HUES48 (cell line): Measurements from ENCODE around the gene LIM2.
"Not testable (repeated sequence)": the region's sequence is repeated elsewhere in the genome, so short reads cannot be mapped to it uniquely, and the experiment has no call there.

Experiments used
- H3K27ac ChIP-seq: one replicate; pipeline ENCODE4 v1.7.0; 2013; ENCODE audit warnings: low read depth, low read length, inconsistent platforms
- H3K27me3 ChIP-seq: 2 replicates; pipeline ENCODE4 v1.6.1; 2013; ENCODE audit warnings: mild to moderate bottlenecking, low read length; ENCODE audit not compliant: control insufficient read depth, insufficient read depth
- H3K36me3 ChIP-seq: 2 replicates; pipeline ENCODE4 v1.6.1; 2013; ENCODE audit warnings: low read length; ENCODE audit not compliant: control insufficient read depth, insufficient read depth
- H3K4me1 ChIP-seq: 2 replicates; pipeline ENCODE4 v1.6.1; 2013; ENCODE audit warnings: mild to moderate bottlenecking, low read length; ENCODE audit not compliant: control insufficient read depth, insufficient read depth
- H3K4me3 ChIP-seq: 2 replicates; pipeline ENCODE4 v1.5.1; 2013; ENCODE audit warnings: mild to moderate bottlenecking, low read depth, low read length
- H3K9ac ChIP-seq: 2 replicates; pipeline ENCODE4 v1.6.1; 2013; ENCODE audit warnings: mild to moderate bottlenecking, low read depth, low read length, moderate library complexity
- H3K9me3 ChIP-seq: 2 replicates; pipeline ENCODE4 v1.6.1; 2013; ENCODE audit warnings: low read length; ENCODE audit not compliant: control insufficient read depth, insufficient read depth

Gene LIM2

GRCh38 chr19:51387924-51388389, at the start of gene LIM2:
TSS of gene LIM2 (minus strand) at chr19:51387974. CDS start at chr19:51387443, 531 bp downstream.
- peaks cover 8% of the 10 kb centered on the region; the same call in 1 of the 2 replicates for H3K4me1 ChIP-seq
- no peaks in the 10 kb centered on the region for H3K27me3 ChIP-seq
- no peaks in the 10 kb centered on the region for H3K9me3 ChIP-seq
- no peak within 1 kb of the TSS for H3K4me3 ChIP-seq
- H3K27ac ChIP-seq = no peak within 1 kb of the TSS
- H3K36me3 ChIP-seq = no peaks in the 10 kb centered on the region
- no peak within 1 kb of the TSS for H3K9ac ChIP-seq

GRCh38 chr19:51434456-51434855, 46.7 kb upstream of the LIM2 start:
- H3K27ac ChIP-seq = no peak overlapping the region
- H3K9ac ChIP-seq = no peak overlapping the region
- H3K36me3 ChIP-seq = no peaks in the 10 kb centered on the region
- H3K4me3 ChIP-seq = no peak overlapping the region
- H3K9me3 ChIP-seq = no peaks in the 10 kb centered on the region
- H3K4me1 ChIP-seq = no peaks in the 10 kb centered on the region
- no peaks in the 10 kb centered on the region for H3K27me3 ChIP-seq

- H3K4me3 ChIP-seq = no peak overlapping the region
- H3K27ac ChIP-seq = no peak overlapping the region
- H3K27me3 ChIP-seq = no peaks in the 10 kb centered on the region
- H3K4me1 ChIP-seq = no peaks in the 10 kb centered on the region
- no peak overlapping the region for H3K9ac ChIP-seq
- H3K9me3 ChIP-seq = no peaks in the 10 kb centered on the region
- no peaks in the 10 kb centered on the region for H3K36me3 ChIP-seq
Measured at GRCh38 chr19:51433043-51433442, 45.3 kb upstream of the LIM2 start.

GRCh38 chr19:51431124-51431523, 43.4 kb upstream of the LIM2 start:
- H3K9ac ChIP-seq = no peak overlapping the region
- no peaks in the 10 kb centered on the region for H3K36me3 ChIP-seq
- no peak overlapping the region for H3K27ac ChIP-seq
- H3K4me3 ChIP-seq = no peak overlapping the region
- H3K27me3 ChIP-seq = no peaks in the 10 kb centered on the region
- no peaks in the 10 kb centered on the region for H3K9me3 ChIP-seq
- no peaks in the 10 kb centered on the region for H3K4me1 ChIP-seq

GRCh38 chr19:51430221-51430620, 42.4 kb upstream of the LIM2 start:
- Histone ChIP-seq H3K27me3 (no peaks in the 10 kb centered on the region), H3K4me3 (no peak overlapping the region)

GRCh38 chr19:51427201-51427600, 39.4 kb upstream of the LIM2 start:
- H3K36me3 ChIP-seq = no peaks in the 10 kb centered on the region
- no peaks in the 10 kb centered on the region for H3K27me3 ChIP-seq
- H3K4me3 ChIP-seq = no peak overlapping the region
- H3K27ac ChIP-seq = no peak overlapping the region
- H3K4me1 ChIP-seq = no peaks in the 10 kb centered on the region
- H3K9me3 ChIP-seq = no peaks in the 10 kb centered on the region
- H3K9ac ChIP-seq = no peak overlapping the region

More at GRCh38 chr19:51430221-51430620, 42.4 kb upstream of the LIM2 start:
- Histone ChIP-seq H3K9ac (no peak overlapping the region), H3K9me3 (no peaks in the 10 kb centered on the region), H3K4me1 (no peaks in the 10 kb centered on the region), H3K27ac (no peak overlapping the region), H3K36me3 (no peaks in the 10 kb centered on the region)

- H3K27me3 ChIP-seq = peaks cover 8% of the 10 kb centered on the region; the same call in 1 of the 2 replicates
- peak overlapping the region; percentile 67 for H3K4me3 ChIP-seq
Measured at GRCh38 chr19:51422053-51422448, 34.3 kb upstream of the LIM2 start.

GRCh38 chr19:51421229-51422052, 33.7 kb upstream of the LIM2 start:
- Histone ChIP-seq H3K9me3 (no peaks in the 10 kb centered on the region), H3K4me1 (no peaks in the 10 kb centered on the region), H3K36me3 (no peaks in the 10 kb centered on the region), H3K27ac (no peak overlapping the region), H3K27me3 (peaks cover 8% of the 10 kb centered on the region; the same call in 1 of the 2 replicates), H3K4me3 (peak overlapping the region; percentile 67), H3K9ac (no peak overlapping the region)

More at GRCh38 chr19:51422053-51422448, 34.3 kb upstream of the LIM2 start:
- Histone ChIP-seq H3K9me3 (no peaks in the 10 kb centered on the region), H3K4me1 (no peaks in the 10 kb centered on the region), H3K9ac (no peak overlapping the region), H3K27ac (no peak overlapping the region), H3K36me3 (no peaks in the 10 kb centered on the region)

GRCh38 chr19:51420511-51420910, 32.7 kb upstream of the LIM2 start:
- not testable (repeated sequence) for H3K4me1 ChIP-seq, H3K9me3 ChIP-seq, H3K9ac ChIP-seq, H3K36me3 ChIP-seq, H3K4me3 ChIP-seq, H3K27me3 ChIP-seq, H3K27ac ChIP-seq

- no peaks in the 10 kb centered on the region for H3K36me3 ChIP-seq
- no peak overlapping the region for H3K9ac ChIP-seq
- no peak overlapping the region for H3K27ac ChIP-seq
- H3K4me3 ChIP-seq = no peak overlapping the region
- H3K4me1 ChIP-seq = no peaks in the 10 kb centered on the region
- peaks cover 8% of the 10 kb centered on the region; the same call in 1 of the 2 replicates for H3K27me3 ChIP-seq
- H3K9me3 ChIP-seq = no peaks in the 10 kb centered on the region
Measured at GRCh38 chr19:51418707-51419106, 30.9 kb upstream of the LIM2 start.

- Histone ChIP-seq H3K9ac (no peak overlapping the region), H3K4me1 (no peaks in the 10 kb centered on the region), H3K36me3 (0 out of 2 replicates have a peak, but pooled peaks cover 3% of the 10 kb centered on the region)
Measured at GRCh38 chr19:51417810-51418157, 30.0 kb upstream of the LIM2 start.

More at GRCh38 chr19:51417810-51418157, 30.0 kb upstream of the LIM2 start:
- H3K9me3 ChIP-seq = no peaks in the 10 kb centered on the region
- H3K27me3 ChIP-seq = peaks cover 8% of the 10 kb centered on the region; the same call in 1 of the 2 replicates
- H3K27ac ChIP-seq = no peak overlapping the region
- no peak overlapping the region for H3K4me3 ChIP-seq
